Activated CD4-positive, alpha-beta T cell treated with anti-CD3 and anti-CD28 coated beads, Interleukin-2, amount 50 U/mL, for 4 hours (primary cell): Measurements from ENCODE around the gene DIRAS1.
"Not testable (repeated sequence)": the region's sequence is repeated elsewhere in the genome, so short reads cannot be mapped to it uniquely, and the experiment has no call there.

Experiments used
- DNase-seq, 2 experiments: peaks; one replicate each; pipeline ENCODE4 v3.0.0-alpha.2; 2020

The DIRAS1 gene

DNA sequence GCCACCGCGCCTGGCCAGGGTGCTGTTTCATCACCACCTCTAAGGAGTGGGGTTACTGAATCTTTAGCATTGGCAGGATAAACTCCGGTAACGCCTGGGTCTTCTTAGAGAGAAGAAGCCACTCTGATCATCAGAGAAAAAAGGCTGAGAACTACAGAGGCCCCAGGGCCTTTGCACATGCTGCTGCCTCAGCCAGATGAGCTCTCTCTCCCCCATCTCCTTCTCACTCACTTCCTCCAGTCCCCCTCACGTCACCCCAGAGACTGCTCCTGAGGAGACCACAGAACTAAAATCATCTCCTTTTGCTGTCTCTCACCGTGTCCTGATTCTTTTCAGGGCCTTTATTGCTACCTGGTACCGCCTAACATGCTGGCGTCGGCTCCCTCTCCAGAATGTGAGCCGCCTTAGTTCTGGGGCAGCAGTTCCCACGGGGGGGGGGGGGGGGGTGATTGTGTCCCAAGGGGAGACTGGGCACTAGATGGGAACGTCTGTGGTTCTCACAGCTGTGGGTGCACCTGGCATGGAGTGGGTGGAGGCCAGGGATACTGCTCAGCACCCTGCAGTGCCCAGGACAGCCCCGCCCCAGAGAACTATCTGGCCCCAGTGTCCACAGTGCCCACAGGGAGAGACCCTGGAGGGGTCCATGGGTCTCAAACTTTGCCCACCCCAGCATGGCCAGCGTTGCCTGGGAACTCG lies 5.1 kb upstream of the DIRAS1 start:
- DNase-seq = no peak

DNA sequence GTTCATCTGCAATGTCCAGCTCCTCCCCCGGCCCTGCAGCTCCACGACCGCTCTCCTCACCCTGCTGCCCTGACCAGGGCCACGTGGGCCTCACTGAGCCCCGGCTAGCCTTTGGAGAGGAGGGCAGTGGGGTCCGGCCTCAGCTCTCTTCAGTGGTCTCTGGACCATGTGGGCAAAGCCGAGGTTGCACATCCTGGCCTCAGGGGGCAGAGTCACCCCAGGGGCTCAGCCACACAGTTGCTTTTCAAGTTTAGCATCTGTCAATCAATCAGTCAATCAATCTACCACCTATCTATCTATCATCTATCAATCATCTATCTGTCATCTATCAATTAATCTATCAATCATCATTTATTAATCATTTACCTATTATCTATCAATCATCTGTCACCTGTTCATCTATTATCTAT lies 3.0 kb upstream of the DIRAS1 start:
- no peak for DNase-seq

DNA sequence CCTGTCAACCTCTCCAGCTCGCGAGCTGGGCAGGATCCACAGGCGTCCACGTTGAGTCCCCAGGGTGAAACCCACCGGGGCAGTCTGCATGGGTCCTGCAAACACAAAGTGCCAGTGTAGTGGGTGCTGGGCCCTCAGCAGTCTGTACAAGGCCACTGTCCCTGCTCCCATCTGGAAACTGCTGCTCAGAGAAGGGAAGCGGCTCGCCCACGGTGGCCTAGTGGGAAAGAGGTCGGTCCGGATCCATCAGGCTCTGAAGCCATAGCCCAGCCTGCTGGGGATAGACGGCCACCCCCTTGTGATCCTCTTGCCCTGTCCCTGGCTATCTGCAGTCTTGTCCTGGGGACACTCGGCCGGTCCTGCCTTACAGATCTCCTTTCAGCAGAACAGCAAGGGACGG lies 2.6 kb upstream of the DIRAS1 start:
- no peak for DNase-seq

DNA sequence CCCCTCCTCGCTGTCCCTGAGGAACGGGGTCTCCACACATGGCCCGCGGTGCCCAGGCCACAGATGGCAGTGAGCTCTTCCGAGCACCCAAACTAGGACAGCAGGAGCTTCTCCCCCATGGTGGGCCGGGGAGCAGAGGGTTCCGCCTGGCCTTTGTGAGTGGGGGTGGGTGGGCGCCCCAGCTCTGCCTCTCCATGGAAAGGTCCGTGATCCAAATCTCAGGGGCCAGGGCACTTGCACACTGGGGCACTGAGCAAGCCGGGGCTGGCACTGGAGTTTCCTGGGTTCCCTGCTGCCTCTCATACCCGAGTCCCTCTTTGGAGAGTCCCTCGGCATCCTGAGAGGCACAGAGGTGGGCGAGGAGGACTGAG lies 2.2 kb upstream of the DIRAS1 start:
- no peak for DNase-seq

DNA sequence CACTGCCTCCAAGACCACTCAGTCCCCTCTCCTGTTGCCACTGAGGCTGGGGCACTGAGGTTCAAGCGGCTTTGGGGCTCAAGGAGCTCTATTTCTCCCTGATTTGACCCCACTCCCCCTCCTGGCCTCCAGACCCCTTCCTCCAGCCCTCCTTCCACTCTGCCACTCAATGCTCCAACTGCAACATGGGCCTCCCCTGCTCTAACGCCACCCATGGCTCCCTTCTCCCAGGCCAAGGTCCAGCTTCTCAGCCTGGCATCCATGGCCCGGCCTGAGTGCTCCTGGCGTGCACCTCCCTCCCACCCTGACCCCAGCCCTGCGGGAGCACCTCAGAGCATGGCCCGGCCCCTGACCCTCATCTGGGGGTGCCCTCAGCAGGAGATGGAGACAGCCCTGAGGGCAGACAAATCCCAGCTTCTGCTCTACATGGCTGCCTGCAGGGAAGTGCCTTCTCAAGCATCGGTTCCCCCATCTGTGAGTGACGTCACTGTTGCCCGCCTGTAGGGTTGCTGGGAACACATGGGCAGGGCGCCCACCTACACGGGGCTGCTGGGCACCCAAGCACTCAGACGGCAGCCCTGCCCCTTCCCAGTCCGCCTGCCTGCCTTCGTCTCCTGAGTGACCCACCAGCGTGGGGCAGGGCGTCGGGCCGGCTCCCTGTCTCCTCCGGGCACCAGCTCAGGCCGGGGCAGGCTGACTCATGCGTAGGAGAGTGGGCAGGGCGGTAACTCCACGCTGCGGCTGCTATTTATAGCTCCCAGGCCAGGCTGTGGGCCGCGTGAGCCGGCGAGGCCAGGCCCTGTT lies 1.6 kb upstream of the DIRAS1 start:
- DNase-seq = no peak

DNA sequence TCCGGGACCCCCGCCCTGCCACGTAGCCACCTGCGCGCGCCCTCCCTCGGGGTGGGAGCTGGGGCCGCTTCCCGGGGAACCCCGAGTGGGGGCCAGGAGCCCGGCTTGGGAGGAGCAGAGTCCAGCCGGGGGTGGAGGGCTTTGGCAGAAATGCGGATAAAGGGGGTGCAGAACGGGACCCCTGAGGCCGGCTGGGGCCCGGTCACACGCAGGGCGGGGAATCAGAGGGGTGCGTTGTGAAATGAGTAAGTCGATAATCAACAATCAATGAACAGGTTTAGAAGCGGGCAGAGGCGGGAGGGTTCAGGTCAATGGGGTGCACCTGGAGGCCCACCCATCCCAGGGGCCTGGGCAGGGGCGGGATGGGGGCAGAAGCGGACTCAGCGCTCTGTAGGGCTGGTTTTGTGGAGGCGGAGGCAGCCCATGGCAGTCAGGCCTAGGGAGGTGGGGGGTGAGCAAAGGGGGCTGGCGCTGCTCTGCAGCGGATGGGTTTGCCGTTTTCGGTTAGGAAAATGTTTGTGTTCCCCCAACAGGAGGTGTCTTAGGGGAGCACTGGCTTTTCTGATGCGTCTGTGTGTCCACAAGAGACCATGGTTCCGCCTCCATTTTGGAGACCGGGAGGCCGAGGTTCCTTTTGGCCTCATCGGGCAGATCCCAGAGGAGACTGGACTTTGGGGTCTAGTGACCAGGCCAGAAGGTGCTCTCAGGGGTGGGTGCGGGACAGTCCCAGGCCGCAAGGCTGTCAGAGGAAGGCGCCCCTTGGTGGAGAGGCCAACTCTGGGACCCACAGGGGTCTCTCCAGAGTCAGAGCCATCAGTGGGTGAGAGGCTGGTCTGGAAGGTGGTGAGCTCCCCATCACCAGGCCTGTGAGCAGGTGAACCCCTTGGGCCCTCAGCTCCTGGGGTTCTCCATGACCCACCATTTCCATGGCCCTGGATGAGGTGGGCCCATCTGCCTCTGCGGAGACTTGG lies 683 bp upstream of the DIRAS1 start:
- DNase-seq = no peak

DNA sequence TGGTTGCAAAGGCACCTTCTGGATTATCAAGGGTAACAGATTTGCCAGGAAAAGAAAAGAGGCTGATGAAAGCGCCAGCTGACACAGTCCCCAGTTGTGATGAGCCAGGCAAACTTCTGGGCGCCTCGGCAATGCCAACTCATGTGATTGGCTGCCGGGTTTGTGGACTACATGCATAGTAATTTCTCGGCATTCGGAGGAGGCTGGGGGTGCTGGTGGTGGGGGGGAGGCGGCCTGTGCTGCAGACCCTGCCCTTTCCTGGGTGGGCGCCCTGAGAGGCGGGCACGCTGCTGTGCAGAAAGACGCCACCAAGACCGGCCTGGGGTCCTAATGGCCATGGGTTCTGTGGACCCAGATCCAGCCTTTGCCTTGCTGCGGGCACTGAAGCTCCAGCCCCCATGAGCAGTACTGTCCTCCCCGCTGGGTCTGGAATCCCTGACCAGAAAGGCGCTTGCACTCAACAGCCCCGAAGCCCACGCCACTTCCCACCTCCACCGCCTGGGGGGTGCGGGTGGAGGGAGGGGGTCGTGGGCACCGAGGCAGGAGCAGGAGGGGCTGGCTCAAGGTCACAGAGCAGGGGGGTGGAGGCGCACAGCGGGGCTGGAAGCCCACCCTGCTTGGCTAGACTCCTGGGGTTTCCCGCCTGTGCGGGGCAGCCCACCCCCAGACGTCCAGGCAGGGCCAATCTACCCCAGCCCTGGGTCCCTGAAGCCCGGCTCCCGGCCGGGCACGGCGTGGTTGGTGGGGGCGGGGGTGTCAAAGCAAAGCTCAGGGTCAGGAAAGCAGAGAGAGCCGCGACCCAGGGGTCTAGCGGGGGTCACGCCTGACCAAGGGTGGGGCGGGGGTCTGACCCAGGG lies 1.0 kb downstream of the DIRAS1 start:
- DNase-seq = no peak

DNA sequence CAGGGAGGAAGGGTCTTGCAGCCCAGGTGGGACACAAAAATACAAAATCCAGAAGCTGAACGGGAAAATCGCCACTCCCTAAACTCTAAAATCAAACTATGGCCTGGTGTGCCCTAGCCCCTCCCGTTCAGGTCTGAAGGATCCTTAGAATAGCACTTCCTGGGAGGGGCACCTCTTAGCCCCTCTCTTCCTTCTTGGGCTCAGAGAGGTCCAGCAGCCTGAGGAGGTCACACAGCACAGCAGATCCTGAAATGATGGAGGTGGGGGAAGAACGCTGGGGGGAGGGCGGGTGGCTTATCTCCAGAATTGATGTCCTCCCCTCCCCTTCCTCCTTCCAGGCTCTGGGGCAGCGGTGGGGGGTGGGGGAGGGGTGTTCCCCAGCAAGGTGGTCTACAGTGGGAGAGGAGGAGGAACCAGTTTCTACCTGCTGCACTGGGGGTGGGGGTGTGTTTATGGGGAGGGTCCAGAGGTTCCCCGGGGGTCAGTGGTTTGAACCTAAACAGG lies 1.9 kb downstream of the DIRAS1 start:
- DNase-seq = no peak

DNA sequence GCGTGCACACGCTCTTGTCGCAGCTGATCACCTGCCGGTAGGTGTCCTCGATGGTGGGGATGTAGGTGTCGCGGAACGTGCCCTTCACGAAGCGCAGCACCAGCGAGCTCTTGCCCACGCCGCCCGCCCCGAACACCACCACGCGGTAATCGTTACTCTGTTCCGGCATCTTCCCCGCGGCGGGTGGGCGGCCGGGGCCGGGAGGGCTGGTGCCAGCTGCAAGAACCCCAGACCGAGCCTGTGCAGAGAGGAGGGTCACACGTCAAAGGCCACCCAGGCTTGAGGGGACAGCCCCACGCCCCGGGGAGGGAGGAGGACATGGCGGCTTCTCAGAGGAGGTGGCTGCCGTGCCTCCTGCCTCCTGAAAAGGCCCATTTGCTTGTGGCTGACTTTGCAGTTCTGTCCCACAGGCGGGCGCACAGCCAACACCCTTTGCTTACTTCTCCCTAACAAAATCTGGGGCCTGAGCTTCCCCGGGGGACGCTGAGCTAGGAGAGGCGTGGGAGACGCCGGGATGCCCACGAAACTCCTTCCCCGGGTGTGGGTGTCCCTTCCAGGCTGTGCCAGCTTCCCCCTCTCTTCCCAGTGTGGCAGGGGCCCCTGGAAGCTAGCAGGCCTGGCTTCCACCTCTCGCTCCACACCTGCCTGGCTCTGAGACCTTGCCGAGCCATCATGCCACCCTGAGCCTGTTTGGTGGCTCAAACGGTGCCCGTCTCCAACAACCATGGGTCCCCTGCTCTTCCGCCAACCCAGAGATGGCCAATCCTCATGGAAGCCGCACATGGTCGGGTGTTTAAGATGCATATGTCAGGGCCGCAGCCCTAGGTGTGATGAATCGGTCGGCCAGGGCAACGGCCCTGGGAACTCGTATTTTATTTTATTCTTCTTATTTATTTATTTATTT lies 3.3 kb downstream of the DIRAS1 start:
- DNase-seq = no peak

DNA sequence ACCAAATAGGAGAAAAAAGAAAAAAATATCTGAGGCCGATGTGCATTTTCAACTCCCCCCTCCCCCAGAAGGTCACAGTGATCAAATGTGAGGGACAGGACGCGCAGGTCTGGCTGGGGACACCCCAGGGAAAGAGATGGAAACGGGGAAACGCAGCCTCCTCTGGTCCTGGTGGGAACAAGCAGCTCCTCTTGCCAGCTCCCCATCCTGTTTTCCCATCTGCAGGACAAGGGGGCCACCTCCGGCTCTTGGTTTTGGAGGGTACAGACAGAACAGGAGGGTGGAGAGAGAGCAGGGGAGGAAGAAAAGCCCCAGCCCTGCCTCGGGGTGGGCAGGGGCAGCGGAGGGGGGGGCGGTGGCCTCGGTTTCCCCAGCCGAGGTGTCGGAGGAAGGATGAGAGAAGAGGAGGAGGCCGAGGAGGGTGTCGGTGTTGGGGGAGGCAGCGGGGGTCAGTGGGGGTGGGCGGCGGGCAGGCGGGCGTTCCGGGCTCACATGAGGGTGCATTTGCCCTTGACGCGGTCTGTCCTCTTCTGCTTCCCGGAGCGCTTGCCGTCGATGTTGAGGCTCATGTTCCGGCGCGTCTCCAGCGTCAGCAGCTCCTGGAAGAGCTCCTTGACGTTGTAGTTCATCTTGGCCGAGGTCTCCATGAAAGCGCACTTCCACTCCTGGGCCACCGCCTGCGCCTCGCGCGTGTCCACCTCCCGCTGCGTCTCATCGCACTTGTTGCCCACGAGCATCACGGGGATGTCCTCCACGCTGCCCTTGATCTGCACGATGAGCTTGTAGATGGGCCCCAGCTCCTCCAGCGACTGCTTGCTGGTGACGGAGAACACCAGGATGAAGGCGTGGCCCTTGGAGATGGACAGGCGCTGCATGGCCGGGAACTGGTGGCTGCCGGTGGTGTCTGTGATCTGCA lies 4.2 kb downstream of the DIRAS1 start:
- DNase-seq = no peak

DNA sequence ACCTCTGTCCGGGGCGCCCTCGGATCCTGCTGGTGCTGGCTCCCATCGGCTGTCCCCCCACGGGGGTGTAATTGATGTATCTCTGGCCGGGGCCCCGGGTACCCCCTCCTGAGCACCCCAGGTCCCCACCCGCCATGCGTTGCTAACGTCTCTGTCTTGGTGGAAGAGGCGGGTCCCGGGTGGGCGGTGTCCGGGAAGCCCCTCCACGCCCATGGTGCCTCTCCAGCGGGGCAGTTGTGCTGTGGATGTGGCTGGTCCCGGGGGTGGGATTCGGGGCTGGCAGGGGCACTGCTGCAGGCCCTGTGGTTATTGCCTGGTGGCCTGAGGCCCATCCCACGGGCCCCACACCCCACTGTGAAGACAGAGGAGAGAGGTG lies 4.9 kb downstream of the DIRAS1 start:
- DNase-seq = no peak

DNA sequence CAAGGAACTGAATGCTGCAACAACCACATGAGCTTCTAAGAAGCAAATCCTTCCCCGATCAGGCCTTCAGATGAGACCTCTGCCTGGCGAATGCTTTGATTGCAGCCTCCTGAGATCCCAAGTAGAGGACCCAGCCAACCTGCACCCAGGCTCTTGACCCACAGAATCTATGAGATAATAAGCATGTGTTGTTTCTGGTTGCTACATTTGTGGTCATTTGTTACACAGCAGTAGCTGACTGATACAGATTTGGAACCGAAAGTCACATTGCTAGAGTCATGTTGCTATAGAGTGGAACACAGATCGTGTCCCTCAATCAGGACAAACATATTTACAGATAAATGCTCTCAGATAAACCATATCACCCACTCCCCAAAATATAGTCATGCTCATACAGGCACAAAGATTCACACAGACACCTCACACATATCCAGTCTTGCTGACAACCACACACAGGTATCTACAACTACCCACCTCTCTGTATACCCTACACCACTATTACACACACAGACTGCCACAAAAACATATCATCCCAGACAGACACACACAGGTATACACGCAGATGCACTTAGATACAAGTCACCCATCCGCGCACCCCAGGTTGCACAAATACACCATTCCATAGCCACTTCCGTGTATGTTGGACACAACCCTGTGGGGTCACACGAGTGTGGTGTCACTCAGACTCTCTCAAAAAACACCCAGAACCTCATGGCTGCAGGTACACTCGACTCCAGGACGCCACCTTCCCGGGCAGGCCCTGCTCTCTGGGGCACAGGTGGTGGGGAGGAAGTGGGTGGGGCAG lies 5.5 kb downstream of the DIRAS1 start:
- DNase-seq = no peak

DNA sequence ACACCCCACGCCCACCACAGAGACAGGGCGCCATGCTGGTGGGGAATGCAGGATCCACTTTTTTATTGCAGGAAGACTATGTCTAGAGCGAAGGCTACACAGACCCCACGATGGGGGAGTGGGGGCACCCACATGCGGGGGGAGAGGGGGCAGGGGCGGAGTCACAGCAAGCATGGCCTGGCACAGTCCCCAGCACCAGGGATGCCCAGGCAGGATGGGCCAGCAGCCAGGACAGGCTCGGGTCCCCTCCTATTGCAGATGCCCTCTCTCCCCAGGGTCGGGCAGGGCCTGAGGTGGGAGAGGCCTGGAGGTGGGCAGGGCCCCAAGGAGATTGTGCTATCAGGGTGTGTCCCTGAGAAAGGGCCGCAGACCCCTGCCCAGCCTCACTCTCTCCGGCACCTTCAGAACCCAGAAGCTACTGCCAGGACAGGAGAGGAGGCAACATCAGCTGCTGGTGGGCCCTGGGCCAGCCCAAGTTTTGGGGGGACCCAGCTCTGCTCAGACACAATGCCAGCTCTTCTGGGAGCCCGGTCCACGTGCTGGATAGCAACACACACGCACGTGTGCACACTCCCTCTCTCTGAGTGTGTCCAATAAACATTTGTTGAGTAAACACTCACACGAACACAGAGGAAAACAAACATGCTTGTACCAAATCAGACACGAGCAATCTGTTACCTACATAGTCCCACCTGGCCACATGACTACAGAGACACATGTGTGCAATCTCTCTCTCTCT lies 6.5 kb downstream of the DIRAS1 start:
- DNase-seq = no peak

DNA sequence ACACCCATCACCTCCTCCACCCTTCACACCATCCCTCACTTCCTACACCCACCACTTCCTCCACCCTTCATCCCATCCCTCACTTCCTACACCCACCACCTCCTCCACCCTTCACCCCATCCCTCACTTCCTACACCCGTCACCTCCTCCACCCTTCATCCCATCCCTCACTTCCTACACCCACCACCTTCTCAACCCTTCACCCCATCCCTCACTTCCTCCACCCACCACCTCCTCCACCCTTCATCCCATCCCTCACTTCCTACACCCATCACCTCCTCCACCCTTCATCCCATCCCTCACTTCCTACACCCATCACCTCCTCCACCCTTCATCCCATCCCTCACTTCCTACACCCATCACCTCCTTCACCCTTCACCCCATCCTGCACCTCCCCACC lies 7.1 kb downstream of the DIRAS1 start:
- not testable (repeated sequence) for DNase-seq

DNA sequence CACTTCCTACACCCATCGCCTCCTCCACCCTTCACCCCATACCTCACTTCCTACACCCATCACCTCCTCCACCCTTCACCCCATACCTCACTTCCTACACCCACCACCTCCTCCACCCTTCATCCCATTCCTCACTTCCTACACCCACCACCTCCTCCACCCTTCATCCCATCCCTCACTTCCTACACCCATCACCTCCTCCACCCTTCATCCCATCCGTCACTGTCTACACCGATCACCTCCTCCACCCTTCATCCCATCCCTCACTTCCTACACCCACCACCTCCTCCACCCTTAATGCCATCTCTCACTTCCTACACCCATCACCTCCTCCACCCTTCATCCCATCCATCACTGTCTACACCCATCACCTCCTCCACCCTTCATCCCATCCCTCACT lies 8.0 kb downstream of the DIRAS1 start:
- DNase-seq = not testable (repeated sequence)

DNA sequence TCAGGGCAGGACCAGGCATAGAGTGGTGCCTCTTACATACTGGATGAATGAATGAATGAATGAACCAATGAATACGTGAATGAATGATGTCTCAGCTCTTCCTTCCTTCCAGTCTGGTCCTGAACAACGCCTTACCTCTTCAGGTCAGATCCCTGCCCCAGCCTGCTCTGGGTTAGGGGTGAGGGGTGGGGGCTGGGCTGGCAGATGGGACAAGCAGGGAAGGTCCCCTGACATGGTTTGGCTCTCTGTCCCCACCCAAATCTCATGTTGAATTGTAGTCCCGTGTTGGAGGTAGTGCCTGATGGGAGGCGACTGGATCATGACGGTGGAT lies 9.3 kb downstream of the DIRAS1 start:
- DNase-seq = no peak

DNA sequence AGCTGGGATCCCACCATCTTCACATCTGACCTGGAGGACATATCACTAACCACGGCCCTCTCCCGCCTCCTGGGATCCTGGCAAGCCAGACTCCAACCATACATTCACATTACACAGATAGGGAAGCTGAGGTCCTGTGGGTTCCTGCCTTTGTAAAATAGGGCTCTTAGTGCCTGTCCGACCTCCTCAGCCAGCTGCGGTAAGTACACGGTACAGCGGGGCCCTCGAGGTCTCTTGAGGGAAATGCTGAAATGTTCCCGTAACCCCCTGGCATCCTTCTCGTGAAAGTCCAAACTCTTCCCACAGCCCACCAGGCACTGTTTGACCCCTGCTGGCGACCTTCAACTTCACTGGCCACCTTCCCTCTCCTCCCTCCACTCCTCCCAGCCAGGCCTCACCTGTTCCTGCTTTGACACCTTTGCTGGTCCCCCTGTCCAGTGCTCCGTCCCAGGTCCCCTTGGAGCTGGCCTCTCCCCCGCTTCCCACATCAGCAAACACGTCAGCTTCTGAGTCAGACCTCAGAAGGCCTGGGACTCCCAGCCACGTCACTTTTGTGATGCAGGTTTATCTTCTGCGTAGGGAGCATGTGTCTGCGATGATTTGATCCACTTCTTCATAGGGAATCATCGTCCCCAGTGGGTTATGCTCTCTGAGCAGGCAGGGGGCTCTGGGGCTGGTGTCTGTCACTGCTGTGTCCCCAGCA lies 9.8 kb downstream of the DIRAS1 start:
- no peak for DNase-seq

DNA sequence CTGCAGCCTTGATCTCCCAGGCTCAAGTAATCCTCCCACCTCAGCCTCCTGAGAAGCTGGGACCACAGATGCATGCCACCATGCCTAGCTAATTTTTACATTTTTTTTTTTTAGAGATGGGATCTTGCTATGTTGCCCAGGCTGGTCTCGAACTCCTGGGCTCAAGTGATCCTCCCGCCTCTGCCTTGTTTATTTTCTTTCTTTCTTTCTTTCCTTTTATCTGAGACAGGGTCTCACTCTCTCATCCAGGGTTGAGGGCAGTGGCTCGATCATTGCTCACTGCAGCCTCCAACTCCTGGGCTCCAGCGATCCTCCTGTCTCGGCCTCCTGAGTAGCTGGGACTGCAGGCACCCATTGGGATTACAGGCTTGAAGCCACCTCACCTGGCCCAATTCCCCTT lies 14.9 kb downstream of the DIRAS1 start:
- DNase-seq = no peak
